Measurements from ENCODE around the gene AP2S1. TPM values are rescaled to one million over a fixed set of nuclear protein-coding genes. Genes with fewer than 3 reads are reported as not detected.
"Not testable (repeated sequence)": the region's sequence is repeated elsewhere in the genome, so short reads cannot be mapped to it uniquely, and the experiment has no call there.

The AP2S1 gene
- total RNA-seq, 1 experiment from 2014 or later, result 111 TPM

- no peak for DNase-seq (ENCODE audit: extremely low read depth, low read depth)
Observed at GRCh38 chr19:46868025-46868802, 17.6 kb upstream of the AP2S1 start.

- no peak for DNase-seq (ENCODE audit: extremely low read depth, low read depth)
Observed at GRCh38 chr19:46867170-46867569, 16.5 kb upstream of the AP2S1 start.

GRCh38 chr19:46866407-46867136, 15.9 kb upstream of the AP2S1 start:
- DNase-seq (ENCODE audit: extremely low read depth, low read depth), result no peak

GRCh38 chr19:46863818-46864629, 13.4 kb upstream of the AP2S1 start:
- DNase-seq (ENCODE audit: extremely low read depth, low read depth), result no peak

GRCh38 chr19:46862974-46863632, 12.5 kb upstream of the AP2S1 start:
- no peak for DNase-seq (ENCODE audit: extremely low read depth, low read depth)

- DNase-seq (ENCODE audit: extremely low read depth, low read depth), result no peak
Observed at GRCh38 chr19:46862503-46862834, 11.8 kb upstream of the AP2S1 start.

GRCh38 chr19:46861691-46862502, 11.3 kb upstream of the AP2S1 start:
- no peak for DNase-seq (ENCODE audit: extremely low read depth, low read depth)

GRCh38 chr19:46860846-46861690, 10.4 kb upstream of the AP2S1 start, which contains the start of gene ARHGAP35:
Gene ARHGAP35 (plus strand): TSS chr19:46860997. CDS start chr19:46918676, 57,679 bp downstream.
- DNase-seq (ENCODE audit: extremely low read depth, low read depth), result peak; percentile 78

GRCh38 chr19:46860125-46860845, 9.6 kb upstream of the AP2S1 start:
- peak; percentile 95 for DNase-seq (ENCODE audit: extremely low read depth, low read depth)

GRCh38 chr19:46859637-46860124, 9.0 kb upstream of the AP2S1 start:
- no peak for DNase-seq (ENCODE audit: extremely low read depth, low read depth)

- DNase-seq (ENCODE audit: extremely low read depth, low read depth), result peak; percentile 89
Observed at GRCh38 chr19:46856062-46857022, 5.7 kb upstream of the AP2S1 start.

GRCh38 chr19:46854698-46855097, 4.1 kb upstream of the AP2S1 start:
- DNase-seq (ENCODE audit: extremely low read depth, low read depth), result not testable (repeated sequence)

GRCh38 chr19:46852830-46853229, 2.2 kb upstream of the AP2S1 start:
- no peak for DNase-seq (ENCODE audit: extremely low read depth, low read depth)

- no peak for DNase-seq (ENCODE audit: extremely low read depth, low read depth)
Observed at GRCh38 chr19:46849610-46850009, 1.0 kb downstream of the AP2S1 start.

- DNase-seq (ENCODE audit: extremely low read depth, low read depth), result no peak
Observed at GRCh38 chr19:46848389-46848788, 2.3 kb downstream of the AP2S1 start.

- no peak for DNase-seq (ENCODE audit: extremely low read depth, low read depth)
Observed at GRCh38 chr19:46847528-46847927, 3.1 kb downstream of the AP2S1 start.

- no peak for DNase-seq (ENCODE audit: extremely low read depth, low read depth)
Observed at GRCh38 chr19:46845959-46846459, 4.6 kb downstream of the AP2S1 start.
